A673 (cell line): Measurements from ENCODE around the gene TRMT112. TPM values are rescaled to one million over a fixed set of nuclear protein-coding genes. Genes with fewer than 3 reads are reported as not detected.

Experiments
- BruUV-seq: library from RNA; stranded (reverse); fragments of 400-500 nt; replicated peaks from 2 replicates; lab custom pipeline; 2021; lab: Mats Ljungman, UMichigan
- CTCF ChIA-PET: fragments of 300-600 bp; sonication (Branson Sonifier 250); formaldehyde crosslinking; loops from one replicate; lab custom pipeline; 2022; ENCODE audit warnings: antibody characterized with exemption; lab: Charles Lee
- POLR2A ChIA-PET: fragments of 300-600 bp; sonication (Branson Sonifier 250); formaldehyde crosslinking; loops from one replicate; lab custom pipeline; 2022; ENCODE audit warnings: antibody characterized with exemption; ENCODE audit not compliant: low non-redundant PET; lab: Charles Lee
- DNase-seq: peaks from one replicate; pipeline ENCODE4 v3.0.0-alpha.2; 2015; ENCODE audit warnings: low spot score
- H3K27ac ChIP-seq: fragments of 200-600 bp; sonication (generic); 2 replicates; pipeline ENCODE4 v1.5.1; 2016; ENCODE audit warnings: mixed run types, low read depth, mild to moderate bottlenecking, mixed read lengths, antibody characterized with exemption, low read length; ENCODE audit not compliant: poor library complexity, severe bottlenecking
- H3K27me3 ChIP-seq: fragments of 200-600 bp; sonication (generic); replicated peaks from 2 replicates; pipeline ENCODE4 v1.6.1; 2017; ENCODE audit warnings: mixed run types, low read depth, mild to moderate bottlenecking, mixed read lengths, antibody characterized with exemption, low read length; ENCODE audit not compliant: insufficient read depth, poor library complexity
- H3K36me3 ChIP-seq: fragments of 200-600 bp; sonication (generic); 2 replicates; pipeline ENCODE4 v1.6.1; 2016; ENCODE audit warnings: mixed run types, mild to moderate bottlenecking, mixed read lengths, antibody characterized with exemption, low read length; ENCODE audit not compliant: insufficient read depth, poor library complexity, severe bottlenecking
- H3K4me1 ChIP-seq: fragments of 200-600 bp; sonication (generic); 2 replicates; pipeline ENCODE4 v1.6.1; 2017; ENCODE audit warnings: mixed run types, mild to moderate bottlenecking, mixed read lengths, antibody characterized with exemption, low read length; ENCODE audit not compliant: insufficient read depth, poor library complexity, severe bottlenecking
- H3K4me3 ChIP-seq: fragments of 200-600 bp; sonication (generic); 2 replicates; pipeline ENCODE4 v1.5.1; 2016; ENCODE audit warnings: low read depth, mixed run types, mild to moderate bottlenecking, mixed read lengths, low read length; ENCODE audit not compliant: poor library complexity, severe bottlenecking
- H3K9me3 ChIP-seq: fragments of 200-600 bp; sonication (generic); 2 replicates; pipeline ENCODE4 v1.6.1; 2016; ENCODE audit warnings: mixed run types, low read depth, mild to moderate bottlenecking, mixed read lengths, antibody characterized with exemption, low read length; ENCODE audit not compliant: poor library complexity, severe bottlenecking
- EZH2 ChIP-seq: fragments of 200-600 bp; sonication (generic); IDR thresholded peaks from 2 replicates; pipeline ENCODE4 v1.6.1; 2017; ENCODE audit warnings: borderline replicate concordance, low read depth, mild to moderate bottlenecking, mixed read lengths, antibody characterized with exemption, low read length; ENCODE audit not compliant: poor library complexity, severe bottlenecking
- intact Hi-C: fragments of 100-400 bp; cut with micrococcal nuclease; formaldehyde crosslinking; loops from one replicate; pipeline ENCODE4 v1.10.0; 2022; ENCODE audit not compliant: unreplicated experiment
- total RNA-seq: library from RNA; stranded (reverse); gene quantifications from 2 replicates; pipeline ENCODE4 v1.2.3, GENCODE V29; 2021
- TF ChIP-seq, protein P1 (sequence below): fragments of 300-800, 200-600 bp; sonication (generic); conservative IDR thresholded peaks from 2 replicates; pipeline ENCODE4 v1.5.1; 2017; ENCODE audit warnings: low read depth, mild to moderate bottlenecking, antibody characterized with exemption, low read length, moderate library complexity, mixed read lengths

The TRMT112 gene
- total RNA-seq, 1 experiment from 2014 or later = 270 TPM

DNA sequence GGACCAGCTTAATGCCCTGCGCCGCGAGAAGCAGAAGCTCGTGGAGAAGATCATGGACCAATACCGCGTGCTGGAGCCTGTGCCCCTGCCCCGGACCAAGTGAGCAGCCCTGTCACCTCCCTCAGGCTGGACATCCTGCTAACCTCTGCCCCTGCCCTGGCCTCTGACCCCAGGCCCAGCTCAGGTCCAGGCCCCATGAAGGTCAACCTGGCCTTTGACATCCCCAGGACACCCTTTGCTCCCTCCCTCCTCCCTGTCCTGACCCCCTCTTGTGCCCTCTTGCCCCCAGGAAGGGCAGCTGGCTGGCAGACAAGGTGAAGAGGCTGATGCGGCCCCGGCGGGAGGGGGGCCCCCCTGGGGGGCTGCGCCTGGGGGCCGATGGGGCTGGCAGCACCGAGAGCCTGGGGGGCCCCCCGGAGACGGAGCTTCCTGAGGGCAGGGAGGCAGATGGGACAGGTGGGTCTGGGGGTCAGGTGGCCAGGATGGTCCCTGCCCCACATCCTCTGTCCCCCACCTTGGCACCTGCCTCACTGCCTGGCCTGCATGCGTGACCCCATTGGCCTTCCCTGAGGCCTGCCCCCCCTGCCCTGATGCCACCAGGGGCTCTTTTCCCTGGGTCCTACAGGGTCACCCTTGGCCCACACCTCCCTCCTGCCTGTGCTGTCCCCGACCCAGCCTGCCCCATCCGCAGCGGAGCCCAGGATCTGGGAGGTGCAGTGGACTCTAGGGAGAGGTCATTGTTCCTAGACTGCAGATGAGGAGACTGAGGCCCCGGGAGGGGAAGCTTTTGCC, 36.6 kb upstream of the TRMT112 start:
- no TSS peak for BruUV-seq
- Histone ChIP-seq H3K27me3 (no peaks in the 10 kb centered on the region), H3K4me1 (peaks cover 20% of the 10 kb centered on the region), H3K36me3 (no peaks in the 10 kb centered on the region), H3K4me3 (no peak overlapping the region), H3K27ac (no peak overlapping the region), H3K9me3 (no peaks in the 10 kb centered on the region)
- ChIA-PET POLR2A (no interaction called here), CTCF (interaction anchor here (0.7 to 2.7 kb wide), 9 partner anchors 9 to 265 kb away, joined by 3 to 29 read pairs (median 11); partner anchors contain the start of genes PRDX5 and TRMT112)
- TF ChIP-seq, protein P1, sequence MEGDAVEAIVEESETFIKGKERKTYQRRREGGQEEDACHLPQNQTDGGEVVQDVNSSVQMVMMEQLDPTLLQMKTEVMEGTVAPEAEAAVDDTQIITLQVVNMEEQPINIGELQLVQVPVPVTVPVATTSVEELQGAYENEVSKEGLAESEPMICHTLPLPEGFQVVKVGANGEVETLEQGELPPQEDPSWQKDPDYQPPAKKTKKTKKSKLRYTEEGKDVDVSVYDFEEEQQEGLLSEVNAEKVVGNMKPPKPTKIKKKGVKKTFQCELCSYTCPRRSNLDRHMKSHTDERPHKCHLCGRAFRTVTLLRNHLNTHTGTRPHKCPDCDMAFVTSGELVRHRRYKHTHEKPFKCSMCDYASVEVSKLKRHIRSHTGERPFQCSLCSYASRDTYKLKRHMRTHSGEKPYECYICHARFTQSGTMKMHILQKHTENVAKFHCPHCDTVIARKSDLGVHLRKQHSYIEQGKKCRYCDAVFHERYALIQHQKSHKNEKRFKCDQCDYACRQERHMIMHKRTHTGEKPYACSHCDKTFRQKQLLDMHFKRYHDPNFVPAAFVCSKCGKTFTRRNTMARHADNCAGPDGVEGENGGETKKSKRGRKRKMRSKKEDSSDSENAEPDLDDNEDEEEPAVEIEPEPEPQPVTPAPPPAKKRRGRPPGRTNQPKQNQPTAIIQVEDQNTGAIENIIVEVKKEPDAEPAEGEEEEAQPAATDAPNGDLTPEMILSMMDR = no peak
- TF ChIP-seq EZH2 = no peak
- intact Hi-C loops = loop anchor here (2.0 kb wide), 1 partner anchor 149 kb away; no protein-coding TSS in a partner anchor
- no peak for DNase-seq

DNA sequence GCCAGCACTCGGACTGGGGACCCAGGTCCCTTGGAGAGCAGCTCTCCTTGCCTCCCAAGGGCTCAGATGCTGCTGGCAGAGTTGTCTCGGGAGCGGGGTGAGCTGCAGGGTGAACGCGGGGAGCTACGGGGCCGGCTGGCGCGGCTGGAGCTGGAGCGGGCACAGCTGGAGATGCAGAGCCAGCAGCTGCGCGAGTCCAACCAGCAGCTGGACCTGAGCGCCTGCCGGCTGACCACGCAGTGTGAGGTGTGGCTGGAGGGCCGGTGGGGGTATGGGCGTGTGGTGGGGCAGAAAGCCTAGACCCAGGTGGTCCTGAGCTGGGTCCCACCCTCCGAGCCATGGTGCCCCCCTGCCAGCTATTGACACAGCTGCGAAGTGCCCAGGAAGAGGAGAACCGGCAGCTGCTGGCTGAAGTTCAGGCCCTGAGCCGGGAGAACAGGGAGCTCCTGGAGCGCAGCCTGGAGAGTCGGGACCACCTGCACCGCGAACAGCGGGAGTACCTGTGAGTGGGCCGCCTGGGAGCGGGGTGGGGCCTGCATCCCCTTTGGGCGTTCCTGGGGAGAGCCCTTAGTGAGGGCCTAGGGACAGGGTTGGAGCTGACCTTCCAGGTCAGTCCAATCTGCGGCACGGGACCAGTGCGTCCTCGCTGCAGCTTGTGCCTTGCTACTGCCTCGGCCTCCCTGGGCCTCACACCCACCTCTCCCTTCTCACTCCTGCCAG, 35.8 kb upstream of the TRMT112 start:
- ChIA-PET CTCF (interaction anchor here (0.8 to 2.7 kb wide), 3 partner anchors 11 to 149 kb away, joined by 4 to 29 read pairs (median 7); partner anchors contain the start of genes PRDX5 and TRMT112), POLR2A (no interaction called here)
- Histone ChIP-seq H3K9me3 (no peaks in the 10 kb centered on the region), H3K27ac (no peak overlapping the region), H3K27me3 (no peaks in the 10 kb centered on the region), H3K4me1 (peaks cover 12% of the 10 kb centered on the region), H3K4me3 (no peak overlapping the region), H3K36me3 (no peaks in the 10 kb centered on the region)
- intact Hi-C loops = no loop called here
- no TSS peak for BruUV-seq
- TF ChIP-seq EZH2 = no peak
- TF ChIP-seq, protein P1 = no peak
- DNase-seq = no peak

DNA sequence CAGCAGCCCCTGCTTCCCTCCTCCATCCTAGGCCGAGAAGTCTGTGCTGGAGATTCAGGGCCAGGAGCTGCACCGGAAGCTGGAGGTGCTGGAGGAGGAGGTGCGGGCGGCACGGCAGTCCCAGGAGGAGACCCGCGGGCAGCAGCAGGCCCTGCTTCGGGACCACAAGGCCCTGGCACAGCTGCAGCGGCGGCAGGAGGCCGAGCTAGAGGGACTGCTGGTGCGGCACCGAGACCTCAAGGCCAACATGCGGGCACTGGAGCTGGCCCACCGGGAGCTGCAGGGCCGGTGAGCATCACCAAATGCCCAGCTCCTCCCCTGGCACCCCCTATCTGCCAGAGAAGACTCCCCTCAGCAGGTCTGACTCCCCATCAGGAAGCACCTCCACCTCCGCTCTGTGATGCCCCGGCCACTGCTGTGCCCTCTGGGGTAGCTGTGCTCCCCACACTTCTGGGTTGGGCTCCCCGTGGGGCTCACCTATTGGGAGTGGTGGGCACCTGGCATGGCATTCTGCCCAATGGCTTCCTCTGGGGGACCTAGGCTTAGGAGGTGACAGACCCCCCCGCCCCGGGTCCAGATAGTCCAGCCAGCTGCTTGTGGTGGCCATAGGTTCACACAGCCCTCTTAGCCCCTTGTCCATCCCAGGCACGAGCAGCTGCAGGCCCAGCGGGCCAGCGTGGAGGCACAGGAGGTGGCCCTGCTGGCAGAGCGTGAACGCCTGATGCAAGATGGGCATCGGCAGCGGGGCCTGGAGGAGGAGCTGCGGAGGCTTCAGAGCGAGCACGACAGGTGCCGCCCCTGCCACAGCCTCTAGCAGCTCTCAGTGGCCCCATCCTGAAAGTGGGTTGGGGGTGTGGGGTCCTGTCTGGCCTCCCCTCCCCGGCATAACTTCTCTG, 35.0 kb upstream of the TRMT112 start:
- ChIA-PET CTCF (interaction anchor here (1.9 kb wide), 1 partner anchor 10 kb away, joined by 7 read pairs; no protein-coding TSS in a partner anchor), POLR2A (no interaction called here)
- H3K36me3 ChIP-seq = no peaks in the 10 kb centered on the region
- no peak overlapping the region for H3K27ac ChIP-seq
- DNase-seq = no peak
- H3K4me3 ChIP-seq = no peak overlapping the region
- H3K27me3 ChIP-seq = no peaks in the 10 kb centered on the region
- intact Hi-C loops = no loop called here
- peaks cover 11% of the 10 kb centered on the region for H3K4me1 ChIP-seq
- TF ChIP-seq EZH2 = no peak
- TF ChIP-seq, protein P1 = no peak
- BruUV-seq = no TSS peak
- H3K9me3 ChIP-seq = no peaks in the 10 kb centered on the region
